HG03064 (cell line): Measurements from ENCODE around the gene MEF2B.
A peak's percentile ranks its signal among the peaks of the same experiment; 100 is the strongest.

ENCODE experiments used
- ATAC-seq: cut with Tn5 transposase; IDR thresholded peaks from one replicate; pipeline ENCODE4 v1.9.1; 2021; ENCODE audit warnings: low read depth; ENCODE audit not compliant: unreplicated experiment

Gene MEF2B

GRCh38 chr19:19170053-19170872 lies at the start of gene MEF2B:
Gene MEF2B (minus strand): TSS chr19:19170263. CDS start chr19:19150735, 19,528 bp downstream.
- ATAC-seq = peak; percentile 83

DNA sequence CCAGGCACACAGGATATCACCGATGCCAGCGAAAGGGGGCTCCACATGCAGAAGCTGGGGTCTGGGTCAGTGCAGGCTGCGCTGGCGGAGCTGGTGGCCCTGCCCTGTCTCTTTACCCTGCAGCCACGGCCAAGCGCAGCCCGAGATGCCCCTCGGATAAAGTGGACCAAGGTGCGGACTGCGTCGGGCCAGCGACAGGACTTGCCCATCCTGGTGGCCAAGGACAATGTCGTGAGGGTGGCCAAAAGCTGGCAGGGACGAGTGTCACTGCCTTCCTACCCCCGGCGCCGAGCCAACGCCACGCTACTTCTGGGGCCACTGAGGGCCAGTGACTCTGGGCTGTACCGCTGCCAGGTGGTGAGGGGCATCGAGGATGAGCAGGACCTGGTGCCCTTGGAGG lies 48.8 kb upstream of the MEF2B start:
- no peak for ATAC-seq

DNA sequence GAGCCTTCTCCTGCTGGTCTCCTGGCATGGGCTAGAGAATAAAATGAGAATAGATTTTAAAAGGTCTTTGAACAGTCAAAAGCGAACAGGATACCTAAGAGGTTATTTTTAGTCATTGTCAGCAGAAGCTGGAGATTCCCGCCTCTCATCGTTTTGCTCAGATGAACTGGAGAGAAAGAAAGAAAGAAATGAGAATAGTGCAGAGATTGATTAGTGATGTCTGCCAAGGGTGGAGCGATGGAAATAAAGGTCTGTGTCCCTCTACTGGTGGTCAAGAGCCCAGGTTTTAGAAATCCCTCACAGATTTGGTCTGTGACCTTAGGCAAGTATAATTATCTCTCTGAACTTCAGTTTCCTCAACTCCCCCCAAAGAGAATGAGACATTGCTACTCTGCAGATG lies 47.0 kb upstream of the MEF2B start:
- ATAC-seq = no peak

- ATAC-seq = no peak
Measured at GRCh38 chr19:19215792-19216191, 45.7 kb upstream of the MEF2B start.

DNA sequence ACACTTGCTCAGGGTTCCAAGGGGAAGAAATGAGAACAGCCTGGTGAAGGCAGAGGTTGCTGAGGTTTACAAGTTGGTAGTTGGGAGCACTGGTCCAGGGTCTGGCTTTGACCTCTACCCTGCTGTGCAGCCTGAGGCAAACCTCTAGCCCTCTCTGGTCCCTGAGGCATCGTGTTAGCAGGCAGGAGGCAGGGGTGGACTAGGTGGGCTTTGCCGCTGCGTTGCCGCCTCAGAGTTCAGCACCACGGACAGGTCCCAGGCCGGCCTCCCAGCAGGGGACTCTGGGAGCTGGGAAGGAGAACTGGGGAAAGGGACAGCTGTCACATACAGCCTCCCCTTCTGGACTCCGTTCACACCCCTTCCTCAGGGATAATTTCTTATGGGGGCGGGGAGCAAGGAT lies 44.8 kb upstream of the MEF2B start:
- ATAC-seq = no peak

- no peak for ATAC-seq
Measured at GRCh38 chr19:19214159-19214490, 44.1 kb upstream of the MEF2B start.

DNA sequence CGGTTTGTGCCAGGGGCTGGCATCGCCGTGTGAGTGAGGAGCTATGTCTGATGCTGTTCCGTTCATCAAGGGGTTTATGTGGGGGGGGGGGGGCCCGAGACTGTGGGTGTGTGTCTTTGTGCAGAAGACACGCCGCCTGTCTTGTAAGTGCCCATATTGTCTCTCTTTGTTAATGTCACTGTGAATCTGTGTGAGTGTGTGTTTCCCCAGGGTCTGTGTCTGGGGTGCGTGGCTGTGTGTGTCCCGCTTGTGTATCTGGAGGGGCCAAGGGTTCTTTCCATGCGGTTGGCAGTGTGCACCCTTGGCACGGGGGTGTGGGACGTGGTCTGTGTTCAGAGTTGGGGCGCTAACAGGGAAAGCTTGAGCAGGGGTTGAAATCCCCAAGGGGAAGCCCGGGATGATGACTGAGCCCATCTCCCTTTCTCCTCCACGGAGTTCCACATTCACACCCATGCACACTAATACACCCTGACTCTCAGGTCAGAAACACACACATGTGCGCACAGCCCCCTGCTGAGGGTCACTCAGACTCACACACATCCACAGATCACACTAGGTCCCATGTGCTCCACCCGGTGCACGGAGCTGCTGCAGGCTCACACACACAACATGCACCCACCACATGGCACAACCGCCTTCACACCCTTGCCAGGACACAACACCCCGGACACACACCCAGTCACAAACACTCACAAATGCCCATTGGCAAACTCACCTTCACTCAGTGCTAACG lies 43.5 kb upstream of the MEF2B start:
- ATAC-seq = no peak

DNA sequence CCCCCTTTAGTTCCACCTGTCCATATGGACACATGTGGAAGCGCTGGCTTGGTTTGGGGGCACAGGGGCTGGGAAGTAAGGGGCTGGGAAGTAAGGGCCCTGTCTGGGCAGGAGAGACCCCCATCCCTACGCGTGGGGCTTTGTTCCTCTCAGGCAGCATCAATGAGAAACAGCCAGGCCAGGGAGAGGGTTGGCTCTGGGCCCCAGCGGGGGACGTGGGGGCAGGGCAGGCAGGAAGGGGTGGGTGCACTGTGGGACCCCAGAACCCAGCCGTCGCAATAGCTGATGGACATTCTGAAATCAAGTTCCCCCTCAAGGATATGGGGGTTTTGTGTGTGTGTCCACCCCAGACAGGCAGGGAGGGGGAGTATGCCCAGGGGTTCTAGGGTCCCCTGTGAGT lies 42.9 kb upstream of the MEF2B start:
- ATAC-seq = no peak

- ATAC-seq = no peak
Measured at GRCh38 chr19:19211499-19212420, 41.7 kb upstream of the MEF2B start, which contains the start of gene NCAN. Gene NCAN (plus strand): TSS chr19:19211958. CDS start chr19:19216954, 4,996 bp downstream.

DNA sequence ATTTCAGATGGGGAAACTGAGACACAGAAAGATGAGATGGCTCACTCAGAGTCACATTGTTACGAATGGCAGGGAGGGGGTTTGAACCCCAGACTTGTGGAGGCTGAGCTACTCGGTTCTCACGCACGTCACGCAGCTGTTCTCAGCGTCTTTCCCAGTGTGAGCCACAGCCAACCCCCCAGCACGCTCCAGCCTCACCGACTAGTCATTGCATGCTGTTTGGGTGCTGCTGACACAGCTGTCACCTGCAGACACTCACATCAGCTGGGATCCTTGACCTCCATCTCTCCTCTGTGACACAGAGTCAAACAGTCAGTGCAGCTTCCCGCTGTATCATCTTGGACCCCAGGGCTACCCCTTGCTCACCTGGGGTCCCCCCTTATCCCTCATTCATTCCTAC lies 39.3 kb upstream of the MEF2B start:
- no peak for ATAC-seq

DNA sequence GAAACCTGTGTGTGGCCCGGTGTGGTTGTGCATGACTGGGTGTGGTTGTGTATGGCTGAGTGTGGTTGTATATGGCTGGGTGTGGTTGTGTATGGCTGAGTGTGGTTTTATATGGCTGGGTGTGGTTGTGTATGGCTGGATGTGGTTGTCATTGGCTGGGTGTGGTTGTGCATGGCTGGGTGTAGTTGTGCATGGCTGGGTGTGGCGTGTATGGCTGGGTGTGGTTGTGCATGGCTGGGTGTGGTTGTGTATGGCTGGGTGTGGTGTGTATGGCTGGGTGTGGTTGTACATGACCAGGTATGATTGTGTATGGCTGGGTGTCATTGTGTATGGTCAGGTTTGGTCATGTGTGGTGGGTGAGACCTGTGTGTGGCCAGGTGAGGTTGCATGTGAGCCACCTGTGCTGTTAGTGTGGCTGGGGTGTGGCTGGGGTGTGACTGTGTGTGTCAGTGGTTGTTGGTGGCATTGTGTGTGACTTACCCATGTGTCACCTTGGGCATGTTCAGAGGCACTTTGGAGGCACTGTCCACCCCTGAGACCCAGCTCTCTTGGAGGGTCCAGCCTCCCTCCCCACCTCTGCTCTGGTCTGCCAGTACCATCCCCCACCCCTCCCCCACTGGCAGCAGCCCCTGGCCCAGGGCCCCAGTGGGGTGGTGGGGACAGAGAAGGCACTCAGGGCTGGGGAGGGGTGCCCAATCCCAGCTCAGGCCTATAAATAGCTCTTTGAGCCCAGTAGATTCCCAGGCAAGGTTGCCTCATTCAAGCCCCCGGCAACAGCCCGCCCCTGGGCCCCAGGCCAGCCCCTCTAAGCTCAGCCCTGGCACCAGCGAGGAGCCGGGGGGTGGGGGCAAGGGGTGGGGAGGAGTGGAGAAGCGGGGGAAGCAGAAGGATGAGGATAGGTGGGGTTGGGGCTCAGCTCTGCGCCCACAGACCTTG lies 37.8 kb upstream of the MEF2B start:
- ATAC-seq = no peak

DNA sequence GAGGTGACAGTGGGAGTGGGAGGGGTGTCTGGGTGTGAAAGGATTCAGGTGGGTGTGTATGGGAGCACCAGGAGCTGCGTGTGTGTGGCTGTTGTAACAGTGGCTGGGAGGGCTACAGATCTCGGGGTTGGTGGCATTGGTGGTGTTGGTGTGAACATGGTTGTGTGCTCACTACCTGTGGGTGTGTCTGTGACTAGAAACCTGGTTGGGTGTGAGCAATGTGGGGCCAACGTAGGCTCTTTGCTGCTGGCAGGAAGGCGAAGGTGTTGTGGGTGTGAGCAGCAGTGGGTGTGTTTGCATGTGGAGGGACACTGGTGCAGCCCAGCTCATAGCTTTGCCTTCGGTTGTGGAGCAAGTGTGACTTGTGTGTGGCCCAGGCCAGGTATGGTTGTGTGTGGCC lies 36.9 kb upstream of the MEF2B start:
- ATAC-seq = no peak

DNA sequence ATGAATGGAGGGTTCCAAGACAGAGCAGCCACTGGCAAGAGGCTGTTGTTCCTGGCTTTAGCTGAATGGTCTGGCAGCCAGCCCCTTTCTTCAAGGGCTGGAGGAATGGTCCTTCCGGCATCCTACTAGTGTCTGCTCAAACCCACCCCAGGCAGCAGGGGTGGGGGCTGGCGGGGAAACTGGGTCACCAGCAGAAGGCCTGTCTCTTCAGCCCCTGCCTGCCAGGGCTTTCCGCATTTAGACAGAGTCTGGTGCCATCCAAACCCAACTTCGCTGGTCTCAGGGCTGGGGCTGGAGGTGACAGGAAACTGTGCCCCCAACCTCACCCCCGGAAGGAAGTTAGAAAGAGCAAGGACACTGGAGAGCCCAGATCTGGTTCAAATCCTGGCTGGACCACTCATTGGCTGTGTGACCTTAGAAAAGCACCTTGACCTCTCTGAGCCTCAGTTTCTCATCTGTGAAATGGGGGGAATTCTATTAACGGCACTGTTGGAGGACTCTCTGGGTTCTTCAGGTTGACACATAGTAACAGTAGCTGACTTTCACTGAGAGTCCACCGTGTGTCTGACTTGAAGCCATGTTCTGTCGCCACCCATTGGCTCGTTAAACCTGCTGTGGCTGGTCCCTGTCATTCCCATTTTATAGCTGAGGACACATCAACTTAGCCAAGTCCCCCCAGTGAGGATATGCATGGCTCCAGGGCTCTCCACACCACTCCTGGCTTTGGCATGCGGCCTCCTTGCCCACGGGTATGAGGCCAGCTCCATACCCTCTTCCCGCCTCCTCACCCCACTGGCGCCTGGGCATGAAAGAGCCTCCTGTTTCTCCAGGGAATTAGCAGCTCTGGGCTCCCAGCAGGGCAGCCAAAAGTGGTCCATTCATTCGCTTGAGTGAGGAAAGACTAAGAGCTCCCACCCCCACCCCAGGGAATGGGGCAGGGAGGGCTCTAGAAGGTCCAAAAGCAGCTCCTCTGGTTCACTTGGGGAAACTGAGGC lies 35.6 kb upstream of the MEF2B start:
- ATAC-seq = no peak

- ATAC-seq = no peak
Measured at GRCh38 chr19:19204181-19204580, 34.1 kb upstream of the MEF2B start.

GRCh38 chr19:19203012-19203856 lies 33.2 kb upstream of the MEF2B start, which contains the start of gene NR2C2AP:
Gene NR2C2AP (minus strand): TSS chr19:19203414. CDS start chr19:19203060, 354 bp downstream.
- ATAC-seq = no peak

DNA sequence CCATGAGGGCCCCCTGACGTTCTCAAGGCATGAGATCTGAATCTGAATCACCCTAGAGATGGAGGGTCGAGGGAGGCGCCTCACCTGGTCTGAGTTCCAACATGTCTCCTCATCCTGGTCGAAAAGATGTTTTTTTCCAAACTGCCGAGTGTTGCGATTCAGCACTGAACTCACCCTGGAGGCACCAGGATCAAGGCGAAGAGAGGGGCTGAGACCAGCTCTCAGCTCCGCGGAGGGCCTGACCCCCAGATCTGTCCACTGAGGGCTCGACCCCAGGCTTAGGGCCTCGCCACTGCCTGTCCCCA lies 32.6 kb upstream of the MEF2B start:
- no peak for ATAC-seq

GRCh38 chr19:19201697-19202630 lies 31.9 kb upstream of the MEF2B start:
- ATAC-seq = no peak
